DOHH2 (cell line): ENCODE data around the gene IQSEC1.

Experiments
- CTCF ChIP-seq: fragments of 200-600 bp; sonication (generic); IDR thresholded peaks from one replicate; pipeline ENCODE4 v1.5.1; 2014; ENCODE audit warnings: antibody characterized with exemption, mild to moderate bottlenecking, low read depth, low read length; ENCODE audit not compliant: poor library complexity, severe bottlenecking
- EZH2phosphoT487 ChIP-seq: fragments of 200-600 bp; sonication (generic); IDR thresholded peaks from 2 replicates; pipeline ENCODE4 v1.6.1; 2017; ENCODE audit warnings: borderline replicate concordance, mild to moderate bottlenecking, antibody characterized with exemption, low read length, moderate library complexity, mixed read lengths

GRCh38 chr3:12902181-12902999, 170.8 kb downstream of the IQSEC1 start:
- TF ChIP-seq CTCF (no peak), EZH2phosphoT487 (no peak)
